ENCODE measurements around the gene COPS3.
A peak's percentile ranks its signal among the peaks of the same experiment; 100 is the strongest.

DNA sequence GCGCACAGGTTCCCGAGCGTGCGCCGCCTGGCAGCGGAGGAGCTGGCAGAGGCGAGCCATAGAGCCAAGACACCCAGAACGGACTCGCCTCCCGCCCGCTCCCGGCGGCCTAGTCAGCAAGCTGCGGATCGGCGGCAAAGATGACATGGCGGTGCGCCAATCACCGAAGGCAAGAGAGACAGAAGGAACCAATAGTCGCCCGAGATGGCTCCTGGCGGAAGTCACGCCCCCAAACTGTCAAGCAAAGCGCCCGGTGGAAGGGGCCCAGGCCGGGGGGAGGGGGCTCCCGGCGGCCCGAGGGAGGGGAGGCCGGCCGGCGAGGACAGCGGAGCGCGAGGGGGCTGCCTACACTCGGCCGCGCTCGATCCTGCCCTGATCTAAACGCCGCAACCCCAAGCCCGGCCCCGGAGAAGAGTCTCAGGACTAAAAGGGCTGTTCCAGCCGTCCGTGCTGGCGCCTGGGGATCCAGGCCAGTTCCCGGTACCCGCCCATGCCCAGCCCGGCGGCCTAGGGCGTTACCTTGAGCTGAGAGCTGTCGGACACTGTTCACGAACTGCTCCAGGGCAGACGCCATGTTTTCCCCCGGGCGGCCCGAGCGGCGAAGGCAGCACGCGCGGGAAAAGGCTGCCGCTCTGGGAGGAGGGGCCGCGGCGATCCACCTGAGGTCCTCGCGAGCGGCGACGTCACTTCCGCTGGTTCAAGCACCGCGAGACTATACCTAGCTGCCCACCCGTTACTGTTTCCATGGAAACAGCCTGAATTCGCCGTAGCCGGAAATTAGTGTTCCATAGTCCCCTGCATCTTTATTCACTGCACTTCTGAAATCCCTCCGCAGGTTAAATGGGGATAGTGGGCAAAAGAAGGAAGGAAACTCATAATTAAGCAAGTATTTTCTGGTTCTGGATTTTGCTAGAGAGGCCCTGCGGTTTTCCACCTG, at the start of gene COPS3:
- TF ChIP-seq, protein P1, sequence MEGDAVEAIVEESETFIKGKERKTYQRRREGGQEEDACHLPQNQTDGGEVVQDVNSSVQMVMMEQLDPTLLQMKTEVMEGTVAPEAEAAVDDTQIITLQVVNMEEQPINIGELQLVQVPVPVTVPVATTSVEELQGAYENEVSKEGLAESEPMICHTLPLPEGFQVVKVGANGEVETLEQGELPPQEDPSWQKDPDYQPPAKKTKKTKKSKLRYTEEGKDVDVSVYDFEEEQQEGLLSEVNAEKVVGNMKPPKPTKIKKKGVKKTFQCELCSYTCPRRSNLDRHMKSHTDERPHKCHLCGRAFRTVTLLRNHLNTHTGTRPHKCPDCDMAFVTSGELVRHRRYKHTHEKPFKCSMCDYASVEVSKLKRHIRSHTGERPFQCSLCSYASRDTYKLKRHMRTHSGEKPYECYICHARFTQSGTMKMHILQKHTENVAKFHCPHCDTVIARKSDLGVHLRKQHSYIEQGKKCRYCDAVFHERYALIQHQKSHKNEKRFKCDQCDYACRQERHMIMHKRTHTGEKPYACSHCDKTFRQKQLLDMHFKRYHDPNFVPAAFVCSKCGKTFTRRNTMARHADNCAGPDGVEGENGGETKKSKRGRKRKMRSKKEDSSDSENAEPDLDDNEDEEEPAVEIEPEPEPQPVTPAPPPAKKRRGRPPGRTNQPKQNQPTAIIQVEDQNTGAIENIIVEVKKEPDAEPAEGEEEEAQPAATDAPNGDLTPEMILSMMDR (IDR thresholded peaks at IDR 0.05; ENCODE audit: insufficient read depth, low read length) = no peak
- TF ChIP-seq GABPA (IDR thresholded peaks at IDR 0.05; ENCODE audit: low read depth) (peak; percentile 69), POLR2AphosphoS5 (IDR thresholded peaks at IDR 0.05; ENCODE audit: low read depth) (peak; percentile 62; the same call in 1 of the 2 replicates)

All from HL-60 (cell line).